GM21619 (cell line): ENCODE results near the gene GALNTL6.
"Not testable (repeated sequence)": the region's sequence is repeated elsewhere in the genome, so short reads cannot be mapped to it uniquely, and the experiment has no call there.

Experiments used
- ATAC-seq: cut with Tn5 transposase; IDR thresholded peaks from one replicate; pipeline ENCODE4 v1.9.1; 2021; ENCODE audit not compliant: unreplicated experiment

The GALNTL6 gene

GRCh38 chr4:173039617-173040577 is 1226.7 kb downstream of the GALNTL6 start:
- ATAC-seq, result no peak

- ATAC-seq, result no peak
Measured at GRCh38 chr4:173041482-173041881, 1228.3 kb downstream of the GALNTL6 start.

- ATAC-seq, result not testable (repeated sequence)
Measured at GRCh38 chr4:173042139-173042538, 1228.9 kb downstream of the GALNTL6 start.

GRCh38 chr4:173044340-173044739 is 1231.1 kb downstream of the GALNTL6 start:
- ATAC-seq, result no peak

GRCh38 chr4:173045571-173045970 is 1232.4 kb downstream of the GALNTL6 start:
- ATAC-seq, result no peak

- ATAC-seq, result no peak
Measured at GRCh38 chr4:173046144-173046543, 1232.9 kb downstream of the GALNTL6 start.

GRCh38 chr4:173046818-173047217 is 1233.6 kb downstream of the GALNTL6 start:
- no peak for ATAC-seq

- ATAC-seq, result no peak
Measured at GRCh38 chr4:173051232-173051631, 1238.0 kb downstream of the GALNTL6 start.

- ATAC-seq, result no peak
Measured at GRCh38 chr4:173051716-173052115, 1238.5 kb downstream of the GALNTL6 start.

- ATAC-seq, result no peak
Measured at GRCh38 chr4:173052439-173052838, 1239.2 kb downstream of the GALNTL6 start.

GRCh38 chr4:173056271-173056670 is 1243.1 kb downstream of the GALNTL6 start:
- no peak for ATAC-seq

- no peak for ATAC-seq
Measured at GRCh38 chr4:173056710-173057109, 1243.5 kb downstream of the GALNTL6 start.

GRCh38 chr4:173057442-173057841 is 1244.2 kb downstream of the GALNTL6 start:
- no peak for ATAC-seq

- ATAC-seq, result no peak
Measured at GRCh38 chr4:173057901-173058300, 1244.7 kb downstream of the GALNTL6 start.

- no peak for ATAC-seq
Measured at GRCh38 chr4:173061160-173061559, 1248.0 kb downstream of the GALNTL6 start.

GRCh38 chr4:173073939-173074500 is 1260.8 kb downstream of the GALNTL6 start:
- ATAC-seq, result no peak

GRCh38 chr4:173074501-173074946 is 1261.3 kb downstream of the GALNTL6 start:
- no peak for ATAC-seq

GRCh38 chr4:173076903-173077634 is 1263.9 kb downstream of the GALNTL6 start:
- no peak for ATAC-seq

- no peak for ATAC-seq
Measured at GRCh38 chr4:173088144-173088543, 1274.9 kb downstream of the GALNTL6 start.
